HCT116 (cell line): Measurements from ENCODE around the gene SLC39A1. TPM values are rescaled to one million over a fixed set of nuclear protein-coding genes. Genes with fewer than 3 reads are reported as not detected.

Experiments used
- ATAC-seq: fragments of 200-7000 bp; cut with Tn5 transposase; 2 replicates; pipeline ENCODE4 v1.9.1; 2020; ENCODE audit warnings: mild to moderate bottlenecking, moderate library complexity
- BruUV-seq: library from RNA; stranded (reverse); fragments of 400-500 nt; replicated peaks from 2 replicates; lab custom pipeline; 2021; lab: Mats Ljungman, UMichigan
- CTCF ChIA-PET: fragments of 300-600 bp; sonication (Branson Sonifier 250); formaldehyde crosslinking; loops from one replicate; lab custom pipeline; 2021; ENCODE audit warnings: antibody characterized with exemption; lab: Charles Lee
- POLR2A ChIA-PET: fragments of 300-600, 350-600 bp; sonication (Branson Sonifier 250); formaldehyde crosslinking; loops from one replicate; lab custom pipeline; 2021; ENCODE audit warnings: antibody characterized with exemption; lab: Charles Lee
- RAD21 ChIA-PET, 2 experiments: fragments of 300-600 bp; sonication (Branson Sonifier 250); formaldehyde crosslinking; loops; one replicate each; lab custom pipeline; 2023; ENCODE audit warnings: low total read pairs in 2 of 2; ENCODE audit not compliant: uncharacterized antibody in 2 of 2, unreplicated experiment in 2 of 2, low non-redundant PET in 1 of 2; lab: Charles Lee
- DNase-seq: peaks from one replicate; pipeline ENCODE4 v3.0.0-alpha.2; 2010; ENCODE audit warnings: low read depth, low spot score
- H2AFZ ChIP-seq: fragments of 200-600 bp; shearing (Covaris generic), sonication (generic); 2 replicates; pipeline ENCODE4 v1.6.1; 2017; ENCODE audit warnings: low read depth, mixed run types, mixed read lengths, antibody characterized with exemption, low read length; ENCODE audit not compliant: poor library complexity, severe bottlenecking
- H3K27ac ChIP-seq: 2 replicates; pipeline ENCODE4 v1.5.1; 2012; ENCODE audit warnings: low read depth, low read length
- H3K27me3 ChIP-seq: fragments of 200-600 bp; sonication (generic); 2 replicates; pipeline ENCODE4 v1.6.1; 2016; ENCODE audit warnings: mixed run types, low read length, mixed read lengths; ENCODE audit not compliant: insufficient read depth
- H3K36me3 ChIP-seq, 2 experiments: fragments of 200-500 bp in 1 of 2; fragments of 200-600 bp in 1 of 2; sonication (Bioruptor generic) in 1 of 2; sonication (generic) in 1 of 2; 2 replicates each; pipeline versions ENCODE4 v1.5.1 to v1.6.1; 2014 to 2016; ENCODE audit warnings: low read length in 2 of 2, inconsistent platforms in 1 of 2, mixed read lengths in 1 of 2, mixed run types in 1 of 2; ENCODE audit not compliant: insufficient read depth in 2 of 2, control insufficient read depth in 1 of 2
- H3K4me1 ChIP-seq, 2 experiments: fragments of 200-600 bp in 1 of 2; sonication (generic) in 1 of 2; 2 replicates each; pipeline versions ENCODE4 v1.5.1 to v1.6.1; 2012 to 2017; ENCODE audit warnings: low read length in 2 of 2, inconsistent platforms in 1 of 2, mild to moderate bottlenecking in 1 of 2, mixed read lengths in 1 of 2, mixed run types in 1 of 2, moderate library complexity in 1 of 2; ENCODE audit not compliant: insufficient read depth in 2 of 2, control insufficient read depth in 1 of 2
- H3K4me2 ChIP-seq: fragments of 200-600 bp; sonication (generic); 2 replicates; pipeline ENCODE4 v1.6.1; 2017; ENCODE audit warnings: mixed run types, low read length, mixed read lengths
- H3K4me3 ChIP-seq, 2 experiments: fragments of 200-600 bp in 1 of 2; sonication (generic) in 1 of 2; replicated peaks in 1 of 2; 2 replicates each; pipeline ENCODE4 v1.5.1; 2011 to 2016; ENCODE audit warnings: low read length in 2 of 2, control low read depth in 1 of 2, low read depth in 1 of 2, mild to moderate bottlenecking in 1 of 2, mixed read lengths in 1 of 2, mixed run types in 1 of 2
- H3K79me2 ChIP-seq: fragments of 200-600 bp; sonication (generic); 2 replicates; pipeline ENCODE4 v1.6.1; 2017; ENCODE audit warnings: mild to moderate bottlenecking, mixed run types, low read length, moderate library complexity, mixed read lengths; ENCODE audit not compliant: insufficient read depth
- H3K9ac ChIP-seq: fragments of 200-600 bp; sonication (generic); 2 replicates; pipeline ENCODE4 v1.6.1; 2016; ENCODE audit warnings: low read length, mixed read lengths
- H3K9me2 ChIP-seq: fragments of 200-600 bp; sonication (generic), shearing (Covaris generic); 2 replicates; pipeline ENCODE4 v1.6.1; 2017; ENCODE audit warnings: mixed run types, mild to moderate bottlenecking, moderate library complexity; ENCODE audit not compliant: insufficient read depth
- H3K9me3 ChIP-seq, 2 experiments: fragments of 200-500 bp in 1 of 2; fragments of 200-600 bp in 1 of 2; sonication (Bioruptor generic) in 1 of 2; sonication (generic) in 1 of 2; 2 replicates each; pipeline ENCODE4 v1.6.1; 2014 to 2017; ENCODE audit warnings: low read length in 2 of 2, mixed read lengths in 2 of 2, inconsistent platforms in 1 of 2, low read depth in 1 of 2, mild to moderate bottlenecking in 1 of 2, mixed run types in 1 of 2, moderate library complexity in 1 of 2; ENCODE audit not compliant: control insufficient read depth in 1 of 2, insufficient read depth in 1 of 2
- H4K20me1 ChIP-seq: fragments of 200-600 bp; sonication (generic), shearing (Covaris generic); 2 replicates; pipeline ENCODE4 v1.6.1; 2017; ENCODE audit warnings: mixed run types, mild to moderate bottlenecking, moderate library complexity; ENCODE audit not compliant: insufficient read depth
- CBX3 ChIP-seq: IDR thresholded peaks from 2 replicates; pipeline ENCODE4 v1.6.1; 2012; ENCODE audit warnings: low read depth
- EGR1 ChIP-seq: IDR thresholded peaks from 2 replicates; pipeline ENCODE4 v1.6.1; 2012; ENCODE audit warnings: low read depth
- EZH2 ChIP-seq: fragments of 200-600 bp; sonication (generic); IDR thresholded peaks from 2 replicates; pipeline ENCODE4 v1.6.1; 2017; ENCODE audit warnings: antibody characterized with exemption, mixed run types
- RAD21 ChIP-seq: IDR thresholded peaks from 2 replicates; pipeline ENCODE4 v1.6.1; 2012; ENCODE audit warnings: low read depth, mild to moderate bottlenecking
- TCF7L2 ChIP-seq: IDR thresholded peaks from 2 replicates; pipeline ENCODE4 v1.7.0; 2011; ENCODE audit warnings: borderline replicate concordance, inconsistent platforms; ENCODE audit not compliant: insufficient read depth, insufficient read length; ENCODE audit errors: extremely low read depth
- intact Hi-C: fragments of 100-400 bp; cut with micrococcal nuclease; formaldehyde crosslinking; loops from 2 replicates; pipeline ENCODE4 v1.10.0; 2022
- total RNA-seq: library from RNA; stranded (reverse); gene quantifications from one replicate; pipeline ENCODE4 v1.2.1, GENCODE V29; 2021; ENCODE audit not compliant: unreplicated experiment
- TF ChIP-seq, protein P1 (sequence below): IDR thresholded peaks from 2 replicates; pipeline ENCODE4 v1.6.1; 2012
- TF ChIP-seq, protein P2 (sequence below): IDR thresholded peaks from 2 replicates; pipeline ENCODE4 v1.6.1; 2012; ENCODE audit warnings: low read depth
- TF ChIP-seq, protein P3 (sequence below): IDR thresholded peaks from 2 replicates; pipeline ENCODE4 v1.6.1; 2012

The SLC39A1 gene
- total RNA-seq, 1 experiment from 2014 or later, result 51.5 TPM

DNA sequence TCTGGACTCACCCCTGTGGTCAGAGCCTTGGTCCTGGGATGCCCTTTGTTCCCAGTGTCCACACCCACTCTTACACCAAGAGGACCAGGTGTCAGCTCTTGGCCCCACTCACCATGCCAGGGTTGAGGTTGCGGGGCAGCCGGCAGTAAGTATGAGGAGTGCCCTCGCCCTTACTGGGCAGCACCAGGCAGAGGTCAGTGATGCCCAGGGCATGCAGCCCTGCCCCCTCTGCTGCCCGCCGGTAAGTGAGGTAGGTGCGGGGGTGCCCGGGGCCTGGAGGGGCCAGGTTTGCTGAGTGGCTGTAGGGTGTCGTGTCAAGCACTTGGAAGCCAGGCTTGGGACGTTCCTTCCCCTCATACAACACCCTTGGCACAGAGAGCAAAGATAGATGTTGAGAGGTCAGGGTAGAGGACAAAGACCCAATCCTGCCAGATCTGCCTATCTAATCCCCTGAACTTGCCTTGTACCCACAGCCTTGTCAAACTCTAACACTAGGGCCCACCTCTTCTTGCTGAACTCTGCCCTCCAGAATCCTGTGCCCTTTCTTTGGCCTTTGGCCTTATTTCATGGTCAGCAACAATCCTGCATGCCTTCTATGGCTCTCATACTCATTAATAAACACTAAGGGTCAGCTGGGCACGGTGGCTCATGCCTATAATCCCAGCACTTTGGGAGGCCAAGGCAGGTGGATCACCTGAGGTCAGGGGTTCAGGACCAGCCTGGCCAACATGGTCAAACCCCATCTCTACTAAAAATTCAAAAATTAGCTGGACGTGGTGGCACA, 20.4 kb downstream of the SLC39A1 start:
- Histone ChIP-seq H3K4me2 (no peak overlapping the region), H3K9ac (no peak overlapping the region), H3K36me3 (peaks cover 6 to 16% of the 10 kb centered on the region in 2 experiments; a peak in 3 of 4 replicates), H2AFZ (no peak overlapping the region), H3K27me3 (no peaks in the 10 kb centered on the region), H3K9me3 (no peaks in the 10 kb centered on the region), H3K4me1 (peaks cover 6 to 18% of the 10 kb centered on the region in 2 experiments; a peak in 3 of 4 replicates), H3K27ac (no peak overlapping the region), H3K4me3 (no peak overlapping the region), H3K79me2 (peaks cover 24% of the 10 kb centered on the region; the same call in 1 of the 2 replicates), H4K20me1 (no peaks in the 10 kb centered on the region), H3K9me2 (no peaks in the 10 kb centered on the region)
- intact Hi-C loops, result no loop called here
- no peak for ATAC-seq
- no TSS peak for BruUV-seq
- DNase-seq, result no peak
- TF ChIP-seq, protein P1, sequence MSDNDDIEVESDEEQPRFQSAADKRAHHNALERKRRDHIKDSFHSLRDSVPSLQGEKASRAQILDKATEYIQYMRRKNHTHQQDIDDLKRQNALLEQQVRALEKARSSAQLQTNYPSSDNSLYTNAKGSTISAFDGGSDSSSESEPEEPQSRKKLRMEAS, result no peak
- TF ChIP-seq RAD21 (no peak), TCF7L2 (no peak), EZH2 (no peak), CBX3 (no peak), EGR1 (no peak)
- TF ChIP-seq, protein P2, sequence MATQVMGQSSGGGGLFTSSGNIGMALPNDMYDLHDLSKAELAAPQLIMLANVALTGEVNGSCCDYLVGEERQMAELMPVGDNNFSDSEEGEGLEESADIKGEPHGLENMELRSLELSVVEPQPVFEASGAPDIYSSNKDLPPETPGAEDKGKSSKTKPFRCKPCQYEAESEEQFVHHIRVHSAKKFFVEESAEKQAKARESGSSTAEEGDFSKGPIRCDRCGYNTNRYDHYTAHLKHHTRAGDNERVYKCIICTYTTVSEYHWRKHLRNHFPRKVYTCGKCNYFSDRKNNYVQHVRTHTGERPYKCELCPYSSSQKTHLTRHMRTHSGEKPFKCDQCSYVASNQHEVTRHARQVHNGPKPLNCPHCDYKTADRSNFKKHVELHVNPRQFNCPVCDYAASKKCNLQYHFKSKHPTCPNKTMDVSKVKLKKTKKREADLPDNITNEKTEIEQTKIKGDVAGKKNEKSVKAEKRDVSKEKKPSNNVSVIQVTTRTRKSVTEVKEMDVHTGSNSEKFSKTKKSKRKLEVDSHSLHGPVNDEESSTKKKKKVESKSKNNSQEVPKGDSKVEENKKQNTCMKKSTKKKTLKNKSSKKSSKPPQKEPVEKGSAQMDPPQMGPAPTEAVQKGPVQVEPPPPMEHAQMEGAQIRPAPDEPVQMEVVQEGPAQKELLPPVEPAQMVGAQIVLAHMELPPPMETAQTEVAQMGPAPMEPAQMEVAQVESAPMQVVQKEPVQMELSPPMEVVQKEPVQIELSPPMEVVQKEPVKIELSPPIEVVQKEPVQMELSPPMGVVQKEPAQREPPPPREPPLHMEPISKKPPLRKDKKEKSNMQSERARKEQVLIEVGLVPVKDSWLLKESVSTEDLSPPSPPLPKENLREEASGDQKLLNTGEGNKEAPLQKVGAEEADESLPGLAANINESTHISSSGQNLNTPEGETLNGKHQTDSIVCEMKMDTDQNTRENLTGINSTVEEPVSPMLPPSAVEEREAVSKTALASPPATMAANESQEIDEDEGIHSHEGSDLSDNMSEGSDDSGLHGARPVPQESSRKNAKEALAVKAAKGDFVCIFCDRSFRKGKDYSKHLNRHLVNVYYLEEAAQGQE, result no peak
- TF ChIP-seq, protein P3, sequence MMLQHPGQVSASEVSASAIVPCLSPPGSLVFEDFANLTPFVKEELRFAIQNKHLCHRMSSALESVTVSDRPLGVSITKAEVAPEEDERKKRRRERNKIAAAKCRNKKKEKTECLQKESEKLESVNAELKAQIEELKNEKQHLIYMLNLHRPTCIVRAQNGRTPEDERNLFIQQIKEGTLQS, result no peak
- CTCF ChIA-PET, result no interaction called here
- POLR2A ChIA-PET, result no interaction called here
- RAD21 ChIA-PET, result no interaction called here
